ENCODE measurements around the gene ZBED6. TPM values are rescaled to one million over a fixed set of nuclear protein-coding genes. Genes with fewer than 3 reads are reported as not detected.

ZBED6 gene
- total and polyA plus RNA-seq, 2 experiments from 2014 or later, result 2.5 to 4.8 TPM

- no peak for TF ChIP-seq ZNF462 (CRISPR knock-in tag; IDR thresholded peaks at IDR 0.05)
Measured at GRCh38 chr1:203839081-203839480, 43.7 kb downstream of the ZBED6 start (continued).

- H3F3A ChIP-seq (replicated peaks; ENCODE audit: low read depth), result 0 out of 2 replicates have a peak, but pooled peaks cover 4% of the 10 kb centered on the region
- no peaks in the 10 kb centered on the region for H3K4me1 ChIP-seq (ENCODE audit: insufficient read depth)
- peaks cover 4% of the 10 kb centered on the region; the same call in 2 of the 3 replicates for H3K4me1 Mint-ChIP-seq
- TF ChIP-seq JUNB (IDR thresholded peaks at IDR 0.05; ENCODE audit: unreplicated experiment) (no peak), POLR2AphosphoS5 (IDR thresholded peaks at IDR 0.05; ENCODE audit: low read depth) (no peak), EZH2 (IDR thresholded peaks at IDR 0.05; ENCODE audit: low read depth, unreplicated experiment) (no peak), CREB1 (CRISPR knock-in tag; IDR thresholded peaks at IDR 0.05; ENCODE audit: low read depth) (no peak), STAT1 (IDR thresholded peaks at IDR 0.05; ENCODE audit: unreplicated experiment) (no peak), CTCF (conservative IDR thresholded peaks at IDR 0.05; ENCODE audit: low read depth in 2 of 2) (no peak), EZH2phosphoT487 (IDR thresholded peaks at IDR 0.05; ENCODE audit: unreplicated experiment) (no peak), ZNF331 (CRISPR knock-in tag; IDR thresholded peaks at IDR 0.05; ENCODE audit: low read depth) (no peak), REST (IDR thresholded peaks at IDR 0.05; ENCODE audit: unreplicated experiment) (no peak), ZNF114 (CRISPR knock-in tag; IDR thresholded peaks at IDR 0.05) (no peak)
- peaks cover 35% of the 10 kb centered on the region for H3K9me3 Mint-ChIP-seq
- H4K20me1 ChIP-seq (replicated peaks; ENCODE audit: insufficient read depth), result no peaks in the 10 kb centered on the region; the same call in 1 of the 2 replicates
- ATAC-seq, result no peak
- no peaks in the 10 kb centered on the region for H3K27me3 ChIP-seq (ENCODE audit: insufficient read depth)
- no peaks in the 10 kb centered on the region for H3K9me2 ChIP-seq (ENCODE audit: insufficient read depth)
- H3K4me2 ChIP-seq, result no peak overlapping the region
- H3K27ac ChIP-seq (ENCODE audit: low read depth), result no peak overlapping the region
- no peak overlapping the region for H3K4me3 ChIP-seq
- peaks cover 5% of the 10 kb centered on the region for H3K27me3 Mint-ChIP-seq (ENCODE audit: insufficient read depth, low read depth, poor library complexity)
- H3K27ac Mint-ChIP-seq, result no peak overlapping the region
- peaks cover 7% of the 10 kb centered on the region; the same call in 1 of the 2 replicates for H3K79me2 ChIP-seq (replicated peaks; ENCODE audit: insufficient read depth)
- peaks cover 95% of the 10 kb centered on the region for H3K36me3 Mint-ChIP-seq (ENCODE audit: low read depth)
- no peak for DNase-seq (ENCODE audit: low spot score)
- H3K4me3 Mint-ChIP-seq, result no peak overlapping the region
- peaks cover 50% of the 10 kb centered on the region for H3K36me3 ChIP-seq (ENCODE audit: insufficient read depth)
- H2AFZ ChIP-seq, result no peak overlapping the region
Measured at GRCh38 chr1:203840208-203840808, 44.9 kb downstream of the ZBED6 start.
